UCSD-AML1 (cell line): ENCODE measurements around the gene PLXNC1.
"Not testable (repeated sequence)": the region's sequence is repeated elsewhere in the genome, so short reads cannot be mapped to it uniquely, and the experiment has no call there.

ENCODE experiments used
- DNase-seq: peaks from one replicate; lab custom pipeline; 2025; ENCODE audit not compliant: unreplicated experiment; lab: John Stamatoyannopoulos, UW

The PLXNC1 gene

DNA sequence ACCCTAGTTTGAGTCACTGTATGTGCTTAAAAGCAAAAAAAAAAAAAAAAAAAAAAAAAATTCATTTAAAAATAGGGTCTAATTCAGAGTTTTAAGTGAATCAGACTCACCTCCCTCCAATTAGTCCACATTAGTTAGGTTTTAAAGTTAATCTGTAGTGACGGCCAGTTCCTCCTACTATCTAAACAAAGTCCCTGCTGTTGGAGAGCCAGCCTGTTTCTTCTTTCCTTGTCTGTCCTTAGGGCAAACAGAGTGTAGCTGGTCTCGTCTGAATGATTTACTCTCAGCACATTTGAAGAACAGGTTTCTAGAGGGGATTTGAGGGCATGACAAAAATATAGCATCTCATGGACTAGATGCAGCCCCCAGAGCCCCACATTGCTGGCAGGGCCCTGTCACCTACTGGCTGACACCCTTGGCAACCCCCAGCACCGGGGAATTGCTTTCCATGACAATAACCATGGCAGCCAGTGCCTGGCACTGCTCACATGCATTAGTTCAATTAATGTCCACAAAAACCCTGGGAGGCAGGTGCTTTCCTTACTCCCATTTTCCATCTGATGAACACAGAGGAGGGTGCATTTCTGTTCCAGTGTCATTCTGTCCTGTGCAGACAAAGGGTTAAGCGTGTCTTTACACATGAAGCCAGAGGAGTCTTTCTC, 138.3 kb downstream of the PLXNC1 start:
- DNase-seq: no peak

DNA sequence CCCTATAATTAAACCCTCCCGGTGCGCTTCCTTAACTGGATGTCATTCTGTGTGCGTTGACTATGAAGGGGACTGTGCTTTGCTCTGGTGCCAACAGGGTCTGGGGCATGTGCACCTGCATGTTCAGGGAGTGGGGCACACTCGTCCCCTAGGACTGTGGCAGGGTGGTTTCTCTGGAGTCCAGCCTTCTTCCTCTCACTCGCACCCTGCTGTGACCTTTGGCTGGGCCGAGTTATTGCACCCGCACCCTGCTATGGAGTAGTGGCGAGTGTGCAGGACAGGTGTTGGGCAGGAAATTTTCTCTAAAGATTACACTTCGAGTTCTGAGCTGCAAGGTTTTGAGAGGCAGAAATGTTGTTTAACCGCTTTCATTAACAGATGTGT, 138.9 kb downstream of the PLXNC1 start:
- no peak for DNase-seq

GRCh38 chr12:94289461-94290312, 141.3 kb downstream of the PLXNC1 start:
- DNase-seq: no peak

GRCh38 chr12:94290353-94290752, 142.0 kb downstream of the PLXNC1 start:
- no peak for DNase-seq

DNA sequence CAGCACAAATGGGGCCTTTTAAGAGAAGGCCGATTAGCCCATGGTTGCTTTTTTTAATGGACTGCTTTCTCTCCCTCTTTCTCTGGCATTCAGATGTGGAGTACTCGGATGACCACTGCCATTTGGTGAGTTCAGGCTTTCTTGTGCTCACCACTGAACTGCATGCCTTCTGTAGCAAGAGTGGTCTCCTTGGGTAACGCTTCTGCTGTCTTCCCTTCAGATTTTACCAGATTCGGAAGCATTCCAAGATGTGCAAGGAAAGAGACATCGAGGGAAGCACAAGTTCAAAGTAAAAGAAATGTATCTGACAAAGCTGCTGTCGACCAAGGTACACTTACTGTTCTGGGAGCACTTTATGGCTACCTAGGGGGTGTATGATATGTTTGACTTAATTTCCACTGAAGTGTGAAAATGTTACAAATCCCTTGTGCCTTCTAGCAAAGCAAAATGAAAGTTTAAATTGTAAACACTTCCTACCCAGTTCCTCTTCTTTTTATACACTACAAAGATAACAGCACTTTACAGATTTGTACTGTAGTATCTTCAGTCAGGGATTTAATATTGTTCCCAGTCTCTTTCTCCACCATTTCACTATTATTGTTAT, 148.8 kb downstream of the PLXNC1 start:
- DNase-seq: no peak

DNA sequence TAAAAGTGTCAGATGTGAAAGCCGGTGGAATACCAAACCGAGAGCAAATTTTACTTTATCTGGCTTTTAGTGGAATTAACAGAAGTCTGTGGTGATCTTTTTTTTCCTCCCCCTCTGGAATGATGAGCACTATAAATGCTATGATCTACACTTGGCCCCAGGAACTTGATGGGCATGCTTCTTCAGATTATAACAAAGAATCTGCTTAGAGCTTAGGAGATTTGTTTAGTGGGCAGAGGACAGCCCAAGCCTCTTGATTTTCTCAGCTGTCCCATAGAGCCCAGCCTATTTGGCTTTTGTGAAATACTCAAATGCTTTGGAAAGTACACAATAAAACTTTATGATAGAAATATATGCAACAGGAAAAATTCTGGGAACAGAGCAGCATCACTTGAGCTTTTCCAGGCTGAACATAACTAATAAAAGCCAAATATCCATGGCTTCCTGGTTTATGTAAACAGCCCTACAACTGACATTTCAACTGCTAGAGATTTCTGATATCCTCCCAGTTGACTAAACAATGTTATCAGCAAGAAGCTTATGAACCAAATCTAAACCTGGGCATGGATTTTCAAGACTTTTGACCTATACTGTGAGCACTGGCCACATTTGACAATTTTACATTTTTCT, 149.6 kb downstream of the PLXNC1 start:
- DNase-seq: no peak

- DNase-seq: no peak
These were observed 151.5 kb downstream of the PLXNC1 start for GRCh38 chr12:94299846-94300245.

DNA sequence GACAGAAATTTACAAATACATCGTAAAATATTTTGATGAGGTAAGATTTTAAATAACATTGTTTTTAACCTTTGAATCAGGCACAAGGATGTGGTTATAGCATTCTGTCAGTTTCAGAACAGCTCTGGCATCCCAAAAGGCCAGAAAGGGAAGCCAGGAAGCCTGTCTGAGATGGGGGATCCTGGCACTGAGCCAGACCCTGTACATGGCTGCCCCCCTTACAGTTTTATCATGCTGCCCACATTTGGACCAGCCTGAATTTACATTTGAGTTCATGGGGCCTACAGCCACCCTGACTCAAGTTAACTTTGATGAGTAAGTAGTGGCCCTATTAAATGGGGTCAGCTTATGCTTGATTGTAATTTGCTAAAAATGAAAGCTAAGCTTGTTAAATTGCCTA, 155.6 kb downstream of the PLXNC1 start:
- no peak for DNase-seq

DNA sequence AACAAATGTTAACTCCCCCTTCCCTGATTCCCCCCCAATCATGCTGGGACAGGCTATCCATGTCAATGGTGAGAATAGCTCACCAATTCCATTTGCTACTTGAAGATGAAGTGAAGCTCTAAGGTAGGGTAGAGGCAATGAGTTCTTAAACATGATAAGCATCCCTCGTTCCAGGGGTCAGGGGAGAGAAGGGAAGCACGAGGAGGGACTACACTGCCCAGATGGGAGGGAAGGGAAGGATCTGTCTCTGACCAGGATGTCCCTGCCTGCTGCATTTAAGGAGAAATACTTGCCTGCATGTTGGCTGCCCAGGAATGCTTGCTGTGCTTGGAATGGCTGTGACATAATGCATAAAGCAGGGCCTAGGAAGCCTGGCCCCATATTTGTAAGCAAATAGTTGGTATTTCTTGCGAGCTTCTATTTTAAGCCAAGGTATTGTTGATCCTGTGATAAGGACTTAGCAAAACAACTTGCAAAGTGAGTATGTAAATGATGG, 156.2 kb downstream of the PLXNC1 start:
- no peak for DNase-seq

DNA sequence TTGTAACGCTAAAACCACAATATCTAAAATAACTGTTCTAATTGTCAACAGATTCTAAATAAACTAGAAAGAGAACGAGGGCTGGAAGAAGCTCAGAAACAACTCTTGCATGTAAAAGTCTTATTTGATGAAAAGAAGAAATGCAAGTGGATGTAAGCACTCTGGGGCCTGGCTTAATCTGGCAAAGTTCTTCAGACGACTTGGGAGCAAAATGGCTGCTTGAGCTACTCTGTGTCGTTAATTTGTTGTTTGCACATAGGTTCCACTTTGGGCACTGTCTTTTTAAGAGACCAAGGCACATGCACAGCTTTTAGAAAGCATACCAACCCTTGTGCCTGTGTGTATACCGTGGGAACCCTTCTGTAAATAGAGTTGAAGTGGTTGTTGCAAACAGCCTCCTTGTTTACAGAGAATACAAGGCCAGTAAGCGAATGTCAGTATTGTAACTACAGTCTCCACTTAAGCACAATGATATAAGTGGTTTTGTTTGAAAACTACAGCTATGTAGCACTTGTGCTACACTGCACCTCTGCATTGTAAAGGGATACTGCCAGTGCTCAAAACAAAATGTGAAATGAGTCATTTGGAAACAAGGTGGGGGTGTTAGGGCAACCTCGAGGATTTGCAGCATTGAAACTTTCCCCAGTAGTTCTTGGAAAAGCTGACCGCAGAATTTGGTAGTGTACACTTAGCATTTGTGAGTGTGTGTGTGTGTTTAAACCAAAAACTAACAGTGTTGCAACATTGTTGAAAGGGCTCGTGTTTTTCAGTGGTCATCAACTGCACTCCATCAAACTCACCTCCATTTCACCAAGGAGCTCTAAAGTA, 157.0 kb downstream of the PLXNC1 start:
- DNase-seq: no peak

- no peak for DNase-seq
These were observed 160.2 kb downstream of the PLXNC1 start for GRCh38 chr12:94308612-94309011.

GRCh38 chr12:94309373-94309772, 161.0 kb downstream of the PLXNC1 start:
- DNase-seq: no peak

DNA sequence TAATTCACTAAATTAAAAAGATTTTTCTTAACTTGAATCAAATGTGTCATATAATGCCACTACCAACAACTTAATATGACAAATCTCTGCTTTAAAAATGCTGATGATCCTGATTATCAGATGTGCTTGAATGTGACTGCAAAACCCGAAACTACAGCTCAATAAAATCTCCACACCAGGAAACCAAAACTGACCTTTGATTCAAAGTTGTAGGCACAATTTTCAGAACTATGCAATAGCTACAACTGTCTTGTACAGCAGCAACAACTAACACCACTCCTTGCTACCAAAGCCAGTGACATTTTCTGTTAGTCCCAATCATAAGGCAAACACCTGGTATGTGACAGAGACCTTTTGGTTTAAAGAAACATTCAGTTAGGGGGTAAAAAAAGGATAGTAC, 164.0 kb downstream of the PLXNC1 start:
- no peak for DNase-seq

DNA sequence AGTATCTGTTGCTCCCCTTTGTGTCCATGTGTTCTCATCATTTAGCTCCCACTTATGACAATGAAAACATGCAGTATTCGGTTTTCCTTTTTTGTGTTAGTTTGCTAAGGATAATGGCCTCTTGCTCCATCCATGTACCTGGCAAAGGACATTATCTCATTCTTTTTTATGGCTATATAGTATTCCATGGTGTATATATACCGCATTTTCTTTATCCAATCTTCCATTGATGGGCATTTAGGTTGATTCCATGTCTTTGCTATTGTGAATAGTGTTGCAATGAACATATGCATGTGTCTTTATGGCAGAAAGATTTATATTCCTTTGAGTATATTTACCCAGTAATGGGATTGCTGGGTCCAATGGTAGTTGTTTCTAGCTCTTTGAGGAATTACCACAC, 168.2 kb downstream of the PLXNC1 start:
- DNase-seq: not testable (repeated sequence)

DNA sequence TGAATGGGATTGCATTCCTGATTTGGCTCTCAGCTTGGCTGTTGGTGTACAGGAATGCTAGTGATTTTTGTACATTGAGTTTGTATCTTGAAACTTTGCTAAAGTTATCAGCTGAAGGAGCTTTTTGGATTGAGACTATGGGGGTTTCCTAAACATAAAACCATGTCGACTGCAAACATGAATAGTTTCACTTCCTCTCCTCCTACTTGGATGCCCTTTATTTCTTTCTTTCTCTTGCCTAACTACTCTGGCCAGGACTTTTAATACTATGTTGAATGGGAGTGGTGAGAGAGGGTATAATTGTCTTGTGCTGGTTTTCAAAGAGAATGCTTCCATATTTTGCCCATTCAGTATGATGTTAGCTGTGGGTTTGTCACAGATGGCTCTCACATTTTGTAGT, 169.8 kb downstream of the PLXNC1 start:
- no peak for DNase-seq

DNA sequence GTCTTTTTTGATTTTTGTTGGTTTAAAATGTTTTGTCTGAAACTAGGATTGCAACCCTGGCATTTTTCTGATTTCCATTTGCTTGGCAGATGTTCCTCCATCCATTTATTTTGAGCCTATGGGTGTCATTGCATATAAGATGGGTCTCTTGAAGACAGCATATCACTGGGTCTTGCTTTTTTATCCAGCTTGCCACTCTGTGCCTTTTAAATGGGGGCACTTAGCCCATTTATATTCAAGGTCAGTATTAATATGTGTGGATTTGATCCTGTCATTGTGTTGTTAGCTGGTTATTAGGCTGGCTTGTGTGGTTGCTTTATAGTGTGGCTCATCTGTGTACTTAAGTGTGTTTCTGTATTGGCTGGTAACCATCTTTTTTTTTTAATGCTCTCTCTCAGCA, 171.7 kb downstream of the PLXNC1 start:
- DNase-seq: no peak

DNA sequence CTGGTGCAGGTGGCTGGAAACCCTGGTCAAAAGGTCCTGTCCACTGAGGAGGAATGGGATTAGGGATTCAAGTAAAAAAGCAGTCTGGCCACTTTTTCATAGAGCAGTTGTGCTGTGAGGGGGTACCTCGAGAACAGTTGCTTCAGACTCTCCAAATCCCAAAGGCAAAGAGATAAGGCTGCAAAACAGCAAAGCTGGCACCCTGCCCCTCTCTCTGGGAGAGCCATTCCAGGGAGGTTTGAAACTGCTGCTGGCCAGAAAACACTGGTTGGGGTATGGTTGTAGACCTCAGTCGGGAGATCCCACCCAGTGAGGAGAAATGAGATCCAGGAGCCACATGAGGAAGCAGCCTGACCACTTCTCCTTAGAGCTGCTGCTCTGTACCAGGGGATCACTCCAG, 174.0 kb downstream of the PLXNC1 start:
- DNase-seq: no peak

DNA sequence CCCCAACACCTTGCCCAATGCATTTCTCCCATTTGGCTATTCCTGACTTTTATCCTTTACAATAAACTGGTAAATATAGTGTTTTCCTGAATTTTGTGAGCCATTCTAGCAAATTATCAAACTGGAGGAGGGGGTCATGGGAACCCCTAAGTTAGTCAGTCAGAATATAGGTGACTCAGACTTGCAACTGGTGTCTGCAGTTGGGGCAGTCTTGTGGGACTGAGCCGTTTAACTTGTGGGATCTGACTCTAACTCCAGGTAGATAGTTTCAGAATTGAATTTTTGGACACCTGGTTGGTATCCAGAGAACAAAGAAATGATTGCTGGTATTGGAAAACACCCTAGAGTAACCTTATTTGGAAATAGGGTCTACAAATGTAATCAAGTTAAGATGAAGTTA, 177.9 kb downstream of the PLXNC1 start:
- DNase-seq: no peak

DNA sequence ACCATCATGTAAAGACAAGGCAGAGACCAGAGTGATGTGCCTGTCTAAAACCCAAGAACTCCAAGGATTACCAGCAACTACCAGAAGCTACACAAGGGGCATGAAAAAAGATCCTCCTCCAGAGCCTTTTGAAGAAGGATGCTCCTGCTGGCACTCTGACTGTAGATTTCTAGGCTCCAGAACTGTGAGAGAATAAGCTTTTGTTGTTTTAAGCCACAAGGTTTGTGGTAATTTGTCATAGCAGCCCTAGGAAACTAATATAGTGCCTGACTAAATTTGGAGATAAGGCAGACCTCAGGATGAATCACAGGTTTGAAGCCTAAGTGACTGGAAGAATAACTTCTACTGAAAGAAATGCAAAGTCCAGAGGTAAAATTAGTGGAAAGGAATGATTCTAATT, 178.3 kb downstream of the PLXNC1 start:
- no peak for DNase-seq

DNA sequence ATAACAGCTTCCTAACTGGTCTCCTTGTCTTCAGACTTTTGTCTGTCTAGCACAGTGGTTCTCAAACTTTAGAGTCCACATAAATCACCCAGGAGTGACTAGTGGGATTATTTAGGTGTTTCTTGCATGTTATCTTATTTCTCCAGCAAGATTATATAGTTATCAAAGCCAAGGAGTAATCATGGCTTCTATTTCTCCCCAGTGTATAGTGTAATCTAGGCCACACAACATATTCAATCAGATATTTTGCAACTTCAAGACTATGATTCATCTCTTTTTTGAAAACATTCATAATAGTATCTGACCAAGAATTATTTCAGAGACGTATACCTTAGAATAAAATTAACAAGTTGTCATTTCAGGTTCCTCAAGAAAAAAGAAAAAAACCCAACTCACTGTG, 179.4 kb downstream of the PLXNC1 start:
- DNase-seq: no peak

DNA sequence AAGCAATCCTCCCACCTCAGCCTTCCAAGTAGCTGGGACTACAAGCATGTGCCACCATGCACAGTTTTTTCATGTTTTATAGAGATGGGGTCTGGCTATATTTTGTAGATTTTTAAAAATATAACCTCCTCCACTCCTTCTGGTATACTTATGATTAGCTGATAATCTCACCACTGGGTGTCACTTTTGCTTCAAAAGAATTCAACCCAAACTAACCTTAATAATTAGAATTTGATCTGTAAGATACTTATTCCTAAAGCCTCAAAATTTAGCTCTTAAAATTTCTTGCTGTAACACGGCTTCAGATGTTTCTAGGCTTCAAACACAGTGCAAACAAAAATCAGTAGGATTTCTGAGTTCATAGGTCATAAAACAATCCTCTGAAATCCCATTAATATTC, 181.0 kb downstream of the PLXNC1 start:
- DNase-seq: no peak
